Measurements from ENCODE around the gene AGAP1. TPM values are rescaled to one million over a fixed set of nuclear protein-coding genes. Genes with fewer than 3 reads are reported as not detected.

Gene AGAP1
- total and polyA plus RNA-seq, 7 donors: 10.8 to 42.7 (median 18.6) TPM

GRCh38 chr2:236117401-236117800 is 623.6 kb downstream of the AGAP1 start:
- H3K27ac ChIP-seq: no peak overlapping the region
- WGBS, 2 donors: 82 to 90% methylated on average over 10 of the region's 10 CpGs
- TF ChIP-seq POLR2A (IDR thresholded peaks at IDR 0.05) (no peak), EP300 (IDR thresholded peaks at IDR 0.05) (no peak), POLR2AphosphoS5 (IDR thresholded peaks at IDR 0.05) (no peak), CTCF (IDR thresholded peaks at IDR 0.05) (no peak)
- no peaks in the 10 kb centered on the region for H3K4me1 ChIP-seq
- H3K9me3 ChIP-seq: no peaks in the 10 kb centered on the region
- peaks cover 0 to 13% (median 0%) of the 10 kb centered on the region in 4 donors for H3K36me3 ChIP-seq
- no peak for DNase-seq
- H3K4me3 ChIP-seq: no peak overlapping the region
- intact Hi-C loops (cut with DNase I): no loop called here
- no peaks in the 10 kb centered on the region for H3K27me3 ChIP-seq

DNA sequence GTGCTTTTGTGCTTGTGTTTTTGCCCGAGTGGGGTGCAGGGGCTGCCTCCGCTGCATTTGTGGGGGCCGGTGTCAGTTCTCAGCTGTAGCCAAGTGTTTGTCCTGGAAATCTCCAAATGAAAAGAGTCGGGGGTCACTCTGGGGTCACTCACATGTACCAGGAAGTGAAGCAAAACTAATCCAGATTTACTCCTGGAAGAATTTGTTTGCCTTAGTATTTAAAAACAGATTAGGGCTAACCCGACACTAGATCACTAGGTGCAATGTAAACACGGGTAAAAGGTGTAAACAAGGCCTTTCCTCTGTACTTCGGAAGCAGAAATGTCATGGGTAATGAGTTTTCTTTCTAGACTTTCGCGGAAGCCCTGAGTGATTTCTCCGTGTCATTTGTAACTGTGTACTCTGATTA is 624.0 kb downstream of the AGAP1 start:
- 35 to 47% methylated on average over 10 of the region's 10 CpGs for WGBS, 2 donors
- Histone ChIP-seq H3K27me3 (no peaks in the 10 kb centered on the region), H3K36me3 (peaks cover 0 to 17% (median 0%) of the 10 kb centered on the region in 4 donors), H3K27ac (no peak overlapping the region), H3K4me3 (no peak overlapping the region), H3K4me1 (no peaks in the 10 kb centered on the region), H3K9me3 (no peaks in the 10 kb centered on the region)
- no peak for TF ChIP-seq EP300 (IDR thresholded peaks at IDR 0.05)
- intact Hi-C loops (cut with DNase I): no loop called here
- DNase-seq: no peak

DNA sequence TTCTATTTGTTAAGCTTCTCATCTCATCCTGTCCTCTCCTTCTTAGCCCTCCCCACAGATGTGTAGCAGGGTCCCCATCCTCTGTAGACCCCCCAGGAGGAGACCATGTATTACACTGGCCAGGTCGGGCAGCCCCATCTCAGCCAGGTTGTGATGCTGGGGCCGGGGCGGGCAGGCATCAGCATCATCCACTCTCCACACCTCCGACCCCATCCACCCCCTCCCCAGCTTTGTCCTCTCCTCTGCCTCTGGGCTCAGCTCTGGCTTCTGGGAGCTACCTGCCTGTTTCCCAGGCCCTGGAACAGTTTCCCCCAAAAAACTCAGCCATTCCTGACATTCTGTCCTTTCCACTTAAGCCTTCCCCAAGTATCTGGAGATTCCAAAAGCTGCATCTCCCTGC is 625.2 kb downstream of the AGAP1 start:
- no peak for TF ChIP-seq POLR2AphosphoS5 (IDR thresholded peaks at IDR 0.05)
- TF ChIP-seq CTCF (IDR thresholded peaks at IDR 0.05): no peak
- no peak for TF ChIP-seq POLR2A (IDR thresholded peaks at IDR 0.05)
- no peak for TF ChIP-seq EP300 (IDR thresholded peaks at IDR 0.05)
- WGBS, 2 donors: 84 to 95% methylated on average over 4 of the region's 4 CpGs
- Histone ChIP-seq H3K36me3 (peaks cover 0 to 26% (median 2%) of the 10 kb centered on the region in 4 donors), H3K4me1 (no peaks in the 10 kb centered on the region), H3K27me3 (no peaks in the 10 kb centered on the region), H3K9me3 (no peaks in the 10 kb centered on the region), H3K4me3 (no peak overlapping the region), H3K27ac (no peak overlapping the region)
- intact Hi-C loops (cut with DNase I): no loop called here
- no peak for DNase-seq

GRCh38 chr2:236119476-236119875 is 625.6 kb downstream of the AGAP1 start:
- H3K27me3 ChIP-seq: no peaks in the 10 kb centered on the region
- DNase-seq: no peak
- intact Hi-C loops (cut with DNase I): no loop called here
- TF ChIP-seq CTCF (IDR thresholded peaks at IDR 0.05) (no peak), EP300 (IDR thresholded peaks at IDR 0.05) (no peak), POLR2A (IDR thresholded peaks at IDR 0.05) (no peak), POLR2AphosphoS5 (IDR thresholded peaks at IDR 0.05) (no peak)
- H3K27ac ChIP-seq: no peak overlapping the region
- peaks cover 0 to 31% (median 6%) of the 10 kb centered on the region in 4 donors for H3K36me3 ChIP-seq
- no peak overlapping the region for H3K4me3 ChIP-seq
- WGBS, 2 donors: 88 to 94% methylated on average over 13 of the region's 13 CpGs
- no peaks in the 10 kb centered on the region for H3K9me3 ChIP-seq
- no peaks in the 10 kb centered on the region for H3K4me1 ChIP-seq

DNA sequence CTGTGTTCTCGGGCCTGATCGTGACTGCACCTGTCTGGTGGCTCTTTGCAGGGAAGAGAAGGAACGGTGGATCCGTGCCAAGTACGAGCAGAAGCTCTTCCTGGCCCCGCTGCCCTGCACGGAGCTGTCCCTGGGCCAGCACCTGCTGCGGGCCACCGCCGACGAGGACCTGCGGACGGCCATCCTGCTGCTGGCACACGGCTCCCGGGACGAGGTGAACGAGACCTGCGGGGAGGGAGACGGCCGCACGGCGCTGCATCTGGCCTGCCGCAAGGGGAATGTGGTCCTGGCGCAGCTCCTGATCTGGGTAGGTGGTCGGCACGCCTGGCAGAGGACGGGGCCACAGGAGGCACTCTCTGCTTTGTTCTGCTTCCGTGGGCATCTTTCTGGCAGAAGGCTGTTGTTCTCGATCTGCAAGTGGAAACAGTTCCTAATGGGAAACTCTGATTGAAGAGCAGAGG is 626.3 kb downstream of the AGAP1 start:
- 88 to 95% methylated on average over 29 of the region's 29 CpGs for WGBS, 2 donors
- TF ChIP-seq POLR2AphosphoS5 (IDR thresholded peaks at IDR 0.05) (no peak), EP300 (IDR thresholded peaks at IDR 0.05) (no peak), POLR2A (IDR thresholded peaks at IDR 0.05) (no peak), CTCF (IDR thresholded peaks at IDR 0.05) (no peak)
- intact Hi-C loops (cut with DNase I): no loop called here
- Histone ChIP-seq H3K36me3 (peaks cover 0 to 37% (median 10%) of the 10 kb centered on the region in 4 donors), H3K27ac (no peak overlapping the region), H3K4me3 (no peak overlapping the region), H3K4me1 (no peaks in the 10 kb centered on the region), H3K27me3 (no peaks in the 10 kb centered on the region), H3K9me3 (no peaks in the 10 kb centered on the region)
- DNase-seq: no peak

All from sigmoid colon (tissue), 7 donors.